Esophagus muscularis mucosa (tissue), 4 donors: ENCODE measurements around the gene ZNF446.

Experiments
- CTCF ChIP-seq, 3 experiments: fragments of 200-600 bp in 2 of 3; fragments of 450-650 bp in 1 of 3; sonication (generic) in 2 of 3; IDR thresholded peaks; one replicate each; pipeline ENCODE4 v1.5.1; 2017 to 2019; ENCODE audit warnings: antibody characterized with exemption in 3 of 3, mild to moderate bottlenecking in 2 of 3, moderate library complexity in 1 of 3
- EP300 ChIP-seq: sonication (generic); formaldehyde crosslinking; IDR thresholded peaks from one replicate; pipeline ENCODE4 v1.6.1; 2017; ENCODE audit warnings: antibody characterized with exemption
- POLR2A ChIP-seq: fragments of 450-650 bp; IDR thresholded peaks from one replicate; pipeline ENCODE4 v1.6.1; 2017; ENCODE audit warnings: antibody characterized with exemption, moderate library complexity, mild to moderate bottlenecking, low read depth

- TF ChIP-seq CTCF (IDR thresholded peaks at IDR 0.05) = no peak
- TF ChIP-seq EP300 = no peak
- TF ChIP-seq POLR2A = no peak
Observed at GRCh38 chr19:58477130-58477529, 978 bp downstream of the ZNF446 start.
